WTC11 (cell line): Measurements from ENCODE around the gene NETO1. TPM values are rescaled to one million over a fixed set of nuclear protein-coding genes. Genes with fewer than 3 reads are reported as not detected.

Source experiments
- ATAC-seq: fragments of 200-7000 bp; cut with Tn5 transposase; 2 replicates; pipeline ENCODE4 v1.10.0; 2021; ENCODE audit warnings: mild to moderate bottlenecking, moderate library complexity
- CTCF ChIA-PET: fragments of 300-600 bp; sonication (Branson Sonifier 250); formaldehyde crosslinking; loops from one replicate; lab custom pipeline; 2021; ENCODE audit warnings: antibody characterized with exemption; lab: Charles Lee
- POLR2A ChIA-PET: fragments of 350-600 bp; sonication (Branson Sonifier 250); formaldehyde crosslinking; loops from one replicate; lab custom pipeline; 2021; ENCODE audit warnings: antibody characterized with exemption; lab: Charles Lee
- DNase-seq: peaks from one replicate; pipeline ENCODE4 v3.0.0; 2021; ENCODE audit warnings: low spot score
- H3K27ac Mint-ChIP-seq: 2 replicates; pipeline ENCODE4 v1.8.0; 2021; ENCODE audit warnings: mixed read lengths
- H3K27me3 Mint-ChIP-seq: 2 replicates; pipeline ENCODE4 v1.8.0; 2021; ENCODE audit warnings: low read depth, mild to moderate bottlenecking, moderate library complexity, mixed read lengths
- H3K36me3 Mint-ChIP-seq: 2 replicates; pipeline ENCODE4 v1.8.0; 2021; ENCODE audit warnings: mixed read lengths
- H3K4me1 Mint-ChIP-seq: 2 replicates; pipeline ENCODE4 v1.8.0; 2022; ENCODE audit warnings: mixed read lengths
- H3K4me3 Mint-ChIP-seq: 2 replicates; pipeline ENCODE4 v1.8.0; 2021; ENCODE audit warnings: mild to moderate bottlenecking, moderate library complexity, mixed read lengths
- H3K9me3 Mint-ChIP-seq: 2 replicates; pipeline ENCODE4 v1.8.0; 2021; ENCODE audit warnings: mixed read lengths
- ELF4 ChIP-seq: sonication (generic); formaldehyde crosslinking; IDR thresholded peaks from 2 replicates; pipeline ENCODE4 v1.8.1; 2022; ENCODE audit warnings: low read depth, mild to moderate bottlenecking, moderate library complexity, missing genetic modification reagents
- EMX1 ChIP-seq: fragments of 250-450 bp; sonication (Bioruptor Pico); IDR thresholded peaks from 2 replicates; pipeline ENCODE4 v1.8.0; 2021; ENCODE audit warnings: mild to moderate bottlenecking
- KAT7 ChIP-seq: sonication (generic); formaldehyde crosslinking; IDR thresholded peaks from 2 replicates; pipeline ENCODE4 v1.8.1; 2023; ENCODE audit warnings: missing genetic modification reagents, mild to moderate bottlenecking, borderline replicate concordance
- NR1H2 ChIP-seq: sonication (generic); formaldehyde crosslinking; IDR thresholded peaks from 2 replicates; pipeline ENCODE4 v1.9.0; 2021; ENCODE audit warnings: mild to moderate bottlenecking, moderate library complexity, missing genetic modification reagents
- NR3C1 ChIP-seq: sonication (generic); formaldehyde crosslinking; conservative IDR thresholded peaks from 2 replicates; pipeline ENCODE4 v1.8.1; 2023; ENCODE audit warnings: low read depth, mild to moderate bottlenecking, missing genetic modification reagents
- OVOL2 ChIP-seq: fragments of 250-450 bp; sonication (Bioruptor Pico); IDR thresholded peaks from 2 replicates; pipeline ENCODE4 v1.9.0; 2021; ENCODE audit warnings: mild to moderate bottlenecking, borderline replicate concordance
- SMAD3 ChIP-seq: sonication (generic); formaldehyde crosslinking; IDR thresholded peaks from 2 replicates; pipeline ENCODE4 v1.8.0; 2022; ENCODE audit warnings: missing genetic modification reagents, mild to moderate bottlenecking, borderline replicate concordance
- ZNF219 ChIP-seq: sonication (generic); formaldehyde crosslinking; IDR thresholded peaks from 2 replicates; pipeline ENCODE4 v1.8.0; 2023; ENCODE audit warnings: missing genetic modification reagents, mild to moderate bottlenecking, borderline replicate concordance
- ZNF232 ChIP-seq: sonication (generic); formaldehyde crosslinking; IDR thresholded peaks from 2 replicates; pipeline ENCODE4 v1.8.0; 2022; ENCODE audit warnings: mild to moderate bottlenecking, missing genetic modification reagents
- ZNF396 ChIP-seq: fragments of 250-450 bp; sonication (Bioruptor Pico); IDR thresholded peaks from 2 replicates; pipeline ENCODE4 v1.8.0; 2021; ENCODE audit warnings: mild to moderate bottlenecking, moderate library complexity, borderline replicate concordance
- ZNF671 ChIP-seq: fragments of 250-450 bp; sonication (Bioruptor Pico); IDR thresholded peaks from 2 replicates; pipeline ENCODE4 v1.8.0; 2021; ENCODE audit warnings: mild to moderate bottlenecking
- total RNA-seq: library from RNA; stranded (reverse); gene quantifications from 3 replicates; pipeline ENCODE4 v1.2.3, GENCODE V29; 2021
- TF ChIP-seq, protein P1 (sequence below): sonication (generic); formaldehyde crosslinking; IDR thresholded peaks from 2 replicates; pipeline ENCODE4 v1.8.0; 2022; ENCODE audit warnings: mild to moderate bottlenecking, missing genetic modification reagents
- TF ChIP-seq, protein P2 (sequence below): fragments of 250-450 bp; sonication (Bioruptor Pico); IDR thresholded peaks from 2 replicates; pipeline ENCODE4 v1.9.0; 2021; ENCODE audit warnings: moderate library complexity, mild to moderate bottlenecking, inconsistent platforms, borderline replicate concordance
- TF ChIP-seq, protein P3 (sequence below): sonication (generic); formaldehyde crosslinking; IDR thresholded peaks from 2 replicates; pipeline ENCODE4 v1.8.0; 2022; ENCODE audit warnings: mild to moderate bottlenecking, missing genetic modification reagents
- TF ChIP-seq, protein P4 (sequence below): fragments of 250-450 bp; sonication (Bioruptor Pico); IDR thresholded peaks from 2 replicates; pipeline ENCODE4 v1.8.0; 2021; ENCODE audit warnings: mild to moderate bottlenecking
- TF ChIP-seq, protein P5 (sequence below): fragments of 250-450 bp; sonication (Bioruptor Pico); IDR thresholded peaks from 2 replicates; pipeline ENCODE4 v1.9.0; 2021; ENCODE audit warnings: mild to moderate bottlenecking, borderline replicate concordance
- TF ChIP-seq, protein P6 (sequence below): sonication (generic); formaldehyde crosslinking; IDR thresholded peaks from 2 replicates; pipeline ENCODE4 v1.8.0; 2022; ENCODE audit warnings: missing genetic modification reagents
- TF ChIP-seq, protein P7 (sequence below): sonication (generic); formaldehyde crosslinking; IDR thresholded peaks from 2 replicates; pipeline ENCODE4 v1.8.1; 2023; ENCODE audit warnings: mild to moderate bottlenecking, moderate library complexity, missing genetic modification reagents
- TF ChIP-seq, protein P8 (sequence below): sonication (generic); formaldehyde crosslinking; IDR thresholded peaks from 2 replicates; pipeline ENCODE4 v1.8.1; 2023; ENCODE audit warnings: mild to moderate bottlenecking, missing genetic modification reagents

Gene NETO1
- total RNA-seq, 1 experiment from 2014 or later, result 33.1 TPM

DNA sequence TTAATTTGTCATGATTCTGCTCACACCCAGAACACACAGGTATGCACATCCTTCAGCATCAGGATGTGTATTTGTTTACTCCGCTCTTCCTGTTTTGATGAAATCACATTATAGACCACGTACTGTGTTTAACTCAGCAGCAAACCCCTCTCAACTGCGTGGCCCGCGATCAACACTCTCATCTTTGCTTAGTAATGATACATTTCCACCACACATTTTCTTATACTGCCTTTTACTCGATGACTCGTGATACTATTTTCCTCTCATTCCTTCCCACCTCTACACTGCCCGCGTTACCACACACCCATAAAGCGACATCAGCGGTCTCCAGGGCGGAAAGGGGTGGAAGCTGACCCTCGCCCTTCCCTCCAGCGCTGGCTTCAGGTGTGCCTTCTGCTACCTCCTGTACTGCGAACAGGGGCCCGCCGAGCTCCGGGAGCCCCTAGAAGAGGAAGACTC, 1.3 kb downstream of the NETO1 start (continued):
- TF ChIP-seq, protein P1, sequence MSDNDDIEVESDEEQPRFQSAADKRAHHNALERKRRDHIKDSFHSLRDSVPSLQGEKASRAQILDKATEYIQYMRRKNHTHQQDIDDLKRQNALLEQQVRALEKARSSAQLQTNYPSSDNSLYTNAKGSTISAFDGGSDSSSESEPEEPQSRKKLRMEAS (CRISPR knock-in tag), result no peak
- TF ChIP-seq KAT7 (CRISPR knock-in tag), result no peak
- TF ChIP-seq, protein P2, sequence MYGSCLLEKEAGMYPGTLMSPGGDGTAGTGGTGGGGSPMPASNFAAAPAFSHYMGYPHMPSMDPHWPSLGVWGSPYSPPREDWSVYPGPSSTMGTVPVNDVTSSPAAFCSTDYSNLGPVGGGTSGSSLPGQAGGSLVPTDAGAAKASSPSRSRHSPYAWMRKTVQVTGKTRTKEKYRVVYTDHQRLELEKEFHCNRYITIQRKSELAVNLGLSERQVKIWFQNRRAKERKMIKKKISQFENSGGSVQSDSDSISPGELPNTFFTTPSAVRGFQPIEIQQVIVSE, result no peak
- no peak for TF ChIP-seq ELF4
- TF ChIP-seq, protein P3, sequence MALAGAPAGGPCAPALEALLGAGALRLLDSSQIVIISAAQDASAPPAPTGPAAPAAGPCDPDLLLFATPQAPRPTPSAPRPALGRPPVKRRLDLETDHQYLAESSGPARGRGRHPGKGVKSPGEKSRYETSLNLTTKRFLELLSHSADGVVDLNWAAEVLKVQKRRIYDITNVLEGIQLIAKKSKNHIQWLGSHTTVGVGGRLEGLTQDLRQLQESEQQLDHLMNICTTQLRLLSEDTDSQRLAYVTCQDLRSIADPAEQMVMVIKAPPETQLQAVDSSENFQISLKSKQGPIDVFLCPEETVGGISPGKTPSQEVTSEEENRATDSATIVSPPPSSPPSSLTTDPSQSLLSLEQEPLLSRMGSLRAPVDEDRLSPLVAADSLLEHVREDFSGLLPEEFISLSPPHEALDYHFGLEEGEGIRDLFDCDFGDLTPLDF (CRISPR knock-in tag), result no peak
- TF ChIP-seq, protein P4, sequence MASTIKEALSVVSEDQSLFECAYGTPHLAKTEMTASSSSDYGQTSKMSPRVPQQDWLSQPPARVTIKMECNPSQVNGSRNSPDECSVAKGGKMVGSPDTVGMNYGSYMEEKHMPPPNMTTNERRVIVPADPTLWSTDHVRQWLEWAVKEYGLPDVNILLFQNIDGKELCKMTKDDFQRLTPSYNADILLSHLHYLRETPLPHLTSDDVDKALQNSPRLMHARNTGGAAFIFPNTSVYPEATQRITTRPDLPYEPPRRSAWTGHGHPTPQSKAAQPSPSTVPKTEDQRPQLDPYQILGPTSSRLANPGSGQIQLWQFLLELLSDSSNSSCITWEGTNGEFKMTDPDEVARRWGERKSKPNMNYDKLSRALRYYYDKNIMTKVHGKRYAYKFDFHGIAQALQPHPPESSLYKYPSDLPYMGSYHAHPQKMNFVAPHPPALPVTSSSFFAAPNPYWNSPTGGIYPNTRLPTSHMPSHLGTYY, result no peak
- no peak for TF ChIP-seq ZNF396 (CRISPR knock-in tag)
- TF ChIP-seq OVOL2 (CRISPR knock-in tag), result no peak
- TF ChIP-seq NR1H2, result no peak
- no peak for TF ChIP-seq NR3C1
- no peak for TF ChIP-seq ZNF671 (CRISPR knock-in tag)
- TF ChIP-seq ZNF219 (CRISPR knock-in tag), result no peak
- no peak for TF ChIP-seq ZNF232 (CRISPR knock-in tag)

DNA sequence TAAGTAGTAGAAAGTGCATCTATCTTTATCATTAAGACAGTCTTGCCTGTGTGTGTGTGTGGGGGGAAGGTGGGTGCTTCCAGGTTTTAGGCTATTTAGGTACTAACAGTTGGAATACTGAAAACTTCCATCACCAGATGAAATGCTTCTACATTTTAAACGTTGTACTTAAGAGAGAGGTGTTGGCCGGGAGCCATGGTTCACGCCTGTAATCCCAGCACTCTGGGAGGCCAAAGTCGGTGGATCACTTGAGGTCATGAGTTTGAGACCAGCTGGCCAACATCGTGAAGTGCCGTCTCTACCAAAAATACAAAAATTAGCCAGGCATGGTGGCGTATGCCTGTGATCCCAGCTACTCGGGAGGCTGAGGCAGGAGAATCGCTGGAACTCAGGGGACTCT, 4.0 kb downstream of the NETO1 start:
- ATAC-seq (no peak), DNase-seq (no peak)
- POLR2A ChIA-PET, result no interaction called here
- Mint-ChIP-seq H3K4me3 (no peak overlapping the region), H3K27me3 (peaks cover 20% of the 10 kb centered on the region), H3K4me1 (peaks cover 23% of the 10 kb centered on the region), H3K27ac (no peak overlapping the region), H3K36me3 (peaks cover 43% of the 10 kb centered on the region), H3K9me3 (no peaks in the 10 kb centered on the region)
- CTCF ChIA-PET, result no interaction called here
- TF ChIP-seq, protein P5, sequence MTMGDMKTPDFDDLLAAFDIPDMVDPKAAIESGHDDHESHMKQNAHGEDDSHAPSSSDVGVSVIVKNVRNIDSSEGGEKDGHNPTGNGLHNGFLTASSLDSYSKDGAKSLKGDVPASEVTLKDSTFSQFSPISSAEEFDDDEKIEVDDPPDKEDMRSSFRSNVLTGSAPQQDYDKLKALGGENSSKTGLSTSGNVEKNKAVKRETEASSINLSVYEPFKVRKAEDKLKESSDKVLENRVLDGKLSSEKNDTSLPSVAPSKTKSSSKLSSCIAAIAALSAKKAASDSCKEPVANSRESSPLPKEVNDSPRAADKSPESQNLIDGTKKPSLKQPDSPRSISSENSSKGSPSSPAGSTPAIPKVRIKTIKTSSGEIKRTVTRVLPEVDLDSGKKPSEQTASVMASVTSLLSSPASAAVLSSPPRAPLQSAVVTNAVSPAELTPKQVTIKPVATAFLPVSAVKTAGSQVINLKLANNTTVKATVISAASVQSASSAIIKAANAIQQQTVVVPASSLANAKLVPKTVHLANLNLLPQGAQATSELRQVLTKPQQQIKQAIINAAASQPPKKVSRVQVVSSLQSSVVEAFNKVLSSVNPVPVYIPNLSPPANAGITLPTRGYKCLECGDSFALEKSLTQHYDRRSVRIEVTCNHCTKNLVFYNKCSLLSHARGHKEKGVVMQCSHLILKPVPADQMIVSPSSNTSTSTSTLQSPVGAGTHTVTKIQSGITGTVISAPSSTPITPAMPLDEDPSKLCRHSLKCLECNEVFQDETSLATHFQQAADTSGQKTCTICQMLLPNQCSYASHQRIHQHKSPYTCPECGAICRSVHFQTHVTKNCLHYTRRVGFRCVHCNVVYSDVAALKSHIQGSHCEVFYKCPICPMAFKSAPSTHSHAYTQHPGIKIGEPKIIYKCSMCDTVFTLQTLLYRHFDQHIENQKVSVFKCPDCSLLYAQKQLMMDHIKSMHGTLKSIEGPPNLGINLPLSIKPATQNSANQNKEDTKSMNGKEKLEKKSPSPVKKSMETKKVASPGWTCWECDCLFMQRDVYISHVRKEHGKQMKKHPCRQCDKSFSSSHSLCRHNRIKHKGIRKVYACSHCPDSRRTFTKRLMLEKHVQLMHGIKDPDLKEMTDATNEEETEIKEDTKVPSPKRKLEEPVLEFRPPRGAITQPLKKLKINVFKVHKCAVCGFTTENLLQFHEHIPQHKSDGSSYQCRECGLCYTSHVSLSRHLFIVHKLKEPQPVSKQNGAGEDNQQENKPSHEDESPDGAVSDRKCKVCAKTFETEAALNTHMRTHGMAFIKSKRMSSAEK (CRISPR knock-in tag), result no peak

DNA sequence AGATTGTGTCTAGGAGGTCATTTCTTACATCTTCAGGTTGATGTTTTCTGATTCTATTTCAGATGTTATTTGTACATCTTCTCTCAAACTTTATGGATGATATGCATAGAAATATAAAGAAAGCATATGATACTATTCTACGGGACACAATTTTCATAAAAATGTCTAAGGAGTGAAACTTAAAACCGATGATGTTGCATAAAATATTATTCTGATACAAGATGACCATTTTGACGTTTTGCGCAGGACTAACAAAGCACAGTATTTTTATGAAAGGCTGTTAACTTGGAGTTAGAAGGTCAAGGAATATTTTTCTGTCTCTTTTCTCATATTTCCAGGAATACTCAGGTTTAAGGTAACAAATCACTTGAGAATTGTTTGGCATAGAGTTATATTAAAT, 8.7 kb downstream of the NETO1 start:
- ATAC-seq (no peak), DNase-seq (no peak)
- Mint-ChIP-seq H3K9me3 (no peaks in the 10 kb centered on the region), H3K27me3 (no peaks in the 10 kb centered on the region), H3K4me1 (no peaks in the 10 kb centered on the region), H3K36me3 (peaks cover 54% of the 10 kb centered on the region), H3K4me3 (no peak overlapping the region), H3K27ac (no peak overlapping the region)
- CTCF ChIA-PET, result no interaction called here
- POLR2A ChIA-PET, result no interaction called here
- TF ChIP-seq, protein P6, sequence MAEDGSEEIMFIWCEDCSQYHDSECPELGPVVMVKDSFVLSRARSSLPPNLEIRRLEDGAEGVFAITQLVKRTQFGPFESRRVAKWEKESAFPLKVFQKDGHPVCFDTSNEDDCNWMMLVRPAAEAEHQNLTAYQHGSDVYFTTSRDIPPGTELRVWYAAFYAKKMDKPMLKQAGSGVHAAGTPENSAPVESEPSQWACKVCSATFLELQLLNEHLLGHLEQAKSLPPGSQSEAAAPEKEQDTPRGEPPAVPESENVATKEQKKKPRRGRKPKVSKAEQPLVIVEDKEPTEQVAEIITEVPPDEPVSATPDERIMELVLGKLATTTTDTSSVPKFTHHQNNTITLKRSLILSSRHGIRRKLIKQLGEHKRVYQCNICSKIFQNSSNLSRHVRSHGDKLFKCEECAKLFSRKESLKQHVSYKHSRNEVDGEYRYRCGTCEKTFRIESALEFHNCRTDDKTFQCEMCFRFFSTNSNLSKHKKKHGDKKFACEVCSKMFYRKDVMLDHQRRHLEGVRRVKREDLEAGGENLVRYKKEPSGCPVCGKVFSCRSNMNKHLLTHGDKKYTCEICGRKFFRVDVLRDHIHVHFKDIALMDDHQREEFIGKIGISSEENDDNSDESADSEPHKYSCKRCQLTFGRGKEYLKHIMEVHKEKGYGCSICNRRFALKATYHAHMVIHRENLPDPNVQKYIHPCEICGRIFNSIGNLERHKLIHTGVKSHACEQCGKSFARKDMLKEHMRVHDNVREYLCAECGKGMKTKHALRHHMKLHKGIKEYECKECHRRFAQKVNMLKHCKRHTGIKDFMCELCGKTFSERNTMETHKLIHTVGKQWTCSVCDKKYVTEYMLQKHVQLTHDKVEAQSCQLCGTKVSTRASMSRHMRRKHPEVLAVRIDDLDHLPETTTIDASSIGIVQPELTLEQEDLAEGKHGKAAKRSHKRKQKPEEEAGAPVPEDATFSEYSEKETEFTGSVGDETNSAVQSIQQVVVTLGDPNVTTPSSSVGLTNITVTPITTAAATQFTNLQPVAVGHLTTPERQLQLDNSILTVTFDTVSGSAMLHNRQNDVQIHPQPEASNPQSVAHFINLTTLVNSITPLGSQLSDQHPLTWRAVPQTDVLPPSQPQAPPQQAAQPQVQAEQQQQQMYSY (CRISPR knock-in tag), result no peak
- TF ChIP-seq, protein P7, sequence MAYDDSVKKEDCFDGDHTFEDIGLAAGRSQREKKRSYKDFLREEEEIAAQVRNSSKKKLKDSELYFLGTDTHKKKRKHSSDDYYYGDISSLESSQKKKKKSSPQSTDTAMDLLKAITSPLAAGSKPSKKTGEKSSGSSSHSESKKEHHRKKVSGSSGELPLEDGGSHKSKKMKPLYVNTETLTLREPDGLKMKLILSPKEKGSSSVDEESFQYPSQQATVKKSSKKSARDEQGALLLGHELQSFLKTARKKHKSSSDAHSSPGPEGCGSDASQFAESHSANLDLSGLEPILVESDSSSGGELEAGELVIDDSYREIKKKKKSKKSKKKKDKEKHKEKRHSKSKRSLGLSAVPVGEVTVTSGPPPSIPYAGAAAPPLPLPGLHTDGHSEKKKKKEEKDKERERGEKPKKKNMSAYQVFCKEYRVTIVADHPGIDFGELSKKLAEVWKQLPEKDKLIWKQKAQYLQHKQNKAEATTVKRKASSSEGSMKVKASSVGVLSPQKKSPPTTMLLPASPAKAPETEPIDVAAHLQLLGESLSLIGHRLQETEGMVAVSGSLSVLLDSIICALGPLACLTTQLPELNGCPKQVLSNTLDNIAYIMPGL, result no peak
- TF ChIP-seq EMX1 (CRISPR knock-in tag), result no peak
- TF ChIP-seq, protein P8, sequence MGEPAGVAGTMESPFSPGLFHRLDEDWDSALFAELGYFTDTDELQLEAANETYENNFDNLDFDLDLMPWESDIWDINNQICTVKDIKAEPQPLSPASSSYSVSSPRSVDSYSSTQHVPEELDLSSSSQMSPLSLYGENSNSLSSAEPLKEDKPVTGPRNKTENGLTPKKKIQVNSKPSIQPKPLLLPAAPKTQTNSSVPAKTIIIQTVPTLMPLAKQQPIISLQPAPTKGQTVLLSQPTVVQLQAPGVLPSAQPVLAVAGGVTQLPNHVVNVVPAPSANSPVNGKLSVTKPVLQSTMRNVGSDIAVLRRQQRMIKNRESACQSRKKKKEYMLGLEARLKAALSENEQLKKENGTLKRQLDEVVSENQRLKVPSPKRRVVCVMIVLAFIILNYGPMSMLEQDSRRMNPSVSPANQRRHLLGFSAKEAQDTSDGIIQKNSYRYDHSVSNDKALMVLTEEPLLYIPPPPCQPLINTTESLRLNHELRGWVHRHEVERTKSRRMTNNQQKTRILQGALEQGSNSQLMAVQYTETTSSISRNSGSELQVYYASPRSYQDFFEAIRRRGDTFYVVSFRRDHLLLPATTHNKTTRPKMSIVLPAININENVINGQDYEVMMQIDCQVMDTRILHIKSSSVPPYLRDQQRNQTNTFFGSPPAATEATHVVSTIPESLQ (CRISPR knock-in tag), result no peak
- no peak for TF ChIP-seq SMAD3
